NCI-H748 (cell line): Measurements from ENCODE around the gene RAB43.
"Not testable (repeated sequence)": the region's sequence is repeated elsewhere in the genome, so short reads cannot be mapped to it uniquely, and the experiment has no call there.

Source experiments
- DNase-seq: peaks from one replicate; lab custom pipeline; 2025; ENCODE audit not compliant: unreplicated experiment; lab: John Stamatoyannopoulos, UW

RAB43 gene

DNA sequence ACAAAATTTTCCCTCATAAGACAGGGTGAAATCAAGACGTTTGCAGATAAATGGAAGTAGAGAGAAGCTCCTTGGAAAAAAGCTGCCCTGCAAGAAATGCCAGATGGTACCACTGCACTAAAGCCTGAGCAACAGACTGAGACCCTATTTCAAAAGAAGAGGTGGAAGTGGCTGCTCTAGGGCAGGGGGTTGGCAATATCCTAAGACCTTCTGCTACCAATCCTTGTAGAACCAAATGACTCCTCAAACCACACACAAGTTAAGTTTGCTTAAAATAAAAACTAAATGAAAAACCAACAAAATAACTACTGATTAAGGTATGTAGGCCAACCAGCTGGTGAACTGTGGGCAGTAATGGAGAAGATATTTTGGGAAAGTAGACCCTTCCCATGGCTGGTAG lies 21.3 kb downstream of the RAB43 start:
- no peak for DNase-seq

DNA sequence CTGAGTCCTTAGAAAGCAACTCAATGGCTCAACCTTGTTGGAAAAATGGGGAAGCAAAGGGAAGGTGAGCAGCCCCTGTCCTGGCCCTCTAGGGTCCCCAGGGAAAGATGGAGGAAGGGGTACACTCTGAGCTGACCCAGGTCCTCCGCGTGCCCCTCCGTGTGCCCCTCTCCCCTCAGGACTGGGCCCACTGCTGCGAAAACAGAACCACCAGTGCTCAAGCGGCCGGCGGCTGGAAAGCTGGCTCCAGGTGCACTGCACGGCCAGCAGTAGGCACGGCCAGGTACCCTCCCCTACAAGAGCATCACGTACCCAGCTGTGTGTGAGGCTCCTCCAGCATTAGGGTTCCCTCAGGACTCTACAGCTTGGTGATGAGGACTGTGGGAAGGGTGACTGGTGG lies 26.3 kb downstream of the RAB43 start:
- no peak for DNase-seq

- DNase-seq, result not testable (repeated sequence)
These were observed 33.3 kb downstream of the RAB43 start for GRCh38 chr3:129088312-129088711.

- peak; percentile 7 for DNase-seq
These were observed 33.7 kb downstream of the RAB43 start for GRCh38 chr3:129087904-129088303.

DNA sequence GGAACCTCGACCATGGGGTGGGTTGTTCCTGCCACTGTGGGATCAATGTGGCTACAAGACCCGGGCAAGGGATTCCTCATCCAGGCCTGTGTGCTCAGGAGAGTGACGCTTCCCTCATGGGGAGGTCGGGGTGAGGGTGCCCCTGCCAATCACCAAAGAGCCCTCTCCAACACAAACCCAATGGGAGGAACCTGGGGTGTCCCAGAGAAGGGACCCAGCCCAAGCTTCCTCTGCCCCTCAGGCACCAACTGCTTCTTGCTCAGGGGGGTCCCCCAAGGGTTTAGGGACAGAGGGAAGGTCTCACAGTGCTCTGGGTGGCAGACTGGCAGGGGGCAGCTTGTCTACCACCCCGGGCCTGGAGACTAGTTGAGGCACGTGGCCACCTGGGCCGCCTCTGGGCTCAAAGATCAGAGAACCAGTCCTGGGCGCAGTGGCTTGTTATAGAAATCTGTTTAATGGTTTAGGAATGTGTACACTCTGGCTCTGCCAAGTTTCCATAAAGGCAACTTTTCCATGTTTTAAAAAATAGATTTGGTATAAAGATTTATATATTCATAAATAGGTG lies 34.4 kb downstream of the RAB43 start:
- no peak for DNase-seq

DNA sequence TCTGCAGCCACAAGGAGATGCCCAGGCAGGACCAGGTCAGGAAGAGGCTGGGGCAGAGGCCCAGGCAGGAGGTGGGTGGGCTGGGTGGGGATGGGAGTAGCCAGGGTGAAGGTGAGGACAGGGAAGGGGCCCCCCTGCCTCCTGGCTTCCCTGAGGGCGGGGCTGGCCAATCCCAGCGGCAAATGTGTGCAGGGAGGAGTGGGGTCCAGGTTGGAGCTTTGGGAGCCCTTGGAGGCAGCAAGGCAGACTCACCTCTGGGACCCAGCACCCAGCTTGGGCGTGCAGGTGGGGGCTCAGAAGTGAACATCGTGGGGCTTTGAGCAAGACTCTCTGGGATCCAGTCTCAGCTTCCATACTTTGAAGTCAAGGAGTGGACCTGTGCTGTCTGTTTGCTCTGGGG lies 35.8 kb downstream of the RAB43 start:
- DNase-seq, result no peak

DNA sequence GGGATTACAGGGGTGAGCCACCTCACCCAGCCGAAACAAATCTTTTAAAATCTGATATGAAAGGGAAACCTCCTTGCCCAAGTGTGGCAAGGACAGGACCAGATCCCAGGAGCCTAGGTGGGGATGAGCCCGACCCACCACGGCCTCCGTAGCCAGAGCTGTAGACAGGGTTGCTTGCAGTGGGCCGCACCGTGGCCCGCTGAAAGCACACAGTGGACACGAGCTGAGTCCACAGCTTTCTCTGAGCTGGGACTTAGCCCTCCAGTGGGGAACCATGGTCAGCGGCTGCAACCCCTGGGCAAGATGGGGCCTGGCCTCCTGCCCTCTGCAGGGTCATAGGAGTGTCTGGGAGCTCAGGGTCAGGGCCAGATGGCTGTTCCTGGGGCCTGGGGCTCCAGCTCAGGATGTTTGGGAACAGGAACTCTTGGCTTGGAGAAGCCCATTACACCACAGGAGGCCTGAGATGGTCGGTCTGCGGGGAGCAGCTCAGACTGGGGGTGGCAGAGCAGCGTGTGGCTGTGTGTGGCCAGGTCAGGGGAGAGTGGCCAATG lies 36.4 kb downstream of the RAB43 start:
- DNase-seq, result no peak

DNA sequence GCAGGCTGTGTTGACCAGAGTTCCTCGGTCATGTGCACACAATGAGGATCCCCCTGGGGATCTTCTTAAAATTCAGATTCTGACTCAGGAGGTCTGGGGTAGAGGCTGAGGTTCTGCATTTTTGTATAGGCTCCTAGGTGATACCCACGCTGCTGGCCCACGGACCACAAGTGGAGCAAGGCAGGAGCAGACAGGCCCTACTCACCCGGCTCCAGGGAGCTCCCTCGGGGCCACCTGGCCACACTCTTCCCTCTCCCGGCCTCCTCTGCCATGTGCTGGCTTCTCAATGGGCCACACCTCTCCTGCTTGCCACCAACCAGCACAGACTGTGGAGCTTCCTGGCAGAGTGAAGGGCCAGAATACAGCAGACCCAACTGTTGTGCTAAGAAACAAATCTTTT lies 37.1 kb downstream of the RAB43 start:
- no peak for DNase-seq

GRCh38 chr3:129082026-129082425 lies 39.6 kb downstream of the RAB43 start:
- DNase-seq, result no peak

DNA sequence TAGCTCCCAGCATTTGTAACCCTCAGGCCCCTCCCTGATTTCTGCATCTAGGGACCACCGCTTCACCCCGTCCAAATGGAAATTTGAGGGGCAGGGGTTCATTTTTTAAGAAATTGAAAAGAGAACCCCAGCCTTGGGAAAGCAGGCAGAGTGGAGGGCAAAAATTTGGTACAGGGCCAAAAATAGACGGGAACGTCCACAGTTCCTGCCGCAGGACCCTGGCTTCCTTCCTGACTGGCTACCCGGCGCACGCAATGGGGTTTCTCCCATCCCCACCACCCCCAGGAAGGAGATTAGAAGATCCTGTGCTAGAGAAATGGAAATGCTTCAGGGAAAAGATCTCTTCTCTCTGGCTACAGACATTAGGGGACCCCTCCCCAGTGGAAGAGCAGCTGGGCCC lies 40.1 kb downstream of the RAB43 start:
- DNase-seq, result no peak

DNA sequence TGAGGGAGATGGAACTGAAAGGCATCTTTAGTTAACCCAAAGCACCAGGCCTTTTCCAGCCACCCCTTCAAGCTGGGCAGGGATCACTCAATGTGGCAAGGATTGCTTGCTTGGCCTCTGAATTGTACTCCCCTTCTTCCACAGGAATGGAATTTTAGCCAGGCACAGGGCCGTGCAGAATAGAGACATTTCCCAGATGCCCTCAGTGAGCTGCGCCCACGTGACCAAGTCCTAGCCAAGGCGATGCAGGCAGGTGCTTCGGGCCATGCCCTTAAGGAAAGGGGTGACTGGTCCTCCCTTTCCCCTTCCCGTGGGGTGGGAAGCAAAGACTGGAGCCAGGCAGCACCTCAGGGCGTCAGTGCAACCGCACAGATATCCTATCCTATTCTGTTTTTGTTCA lies 43.1 kb downstream of the RAB43 start:
- DNase-seq, result no peak

DNA sequence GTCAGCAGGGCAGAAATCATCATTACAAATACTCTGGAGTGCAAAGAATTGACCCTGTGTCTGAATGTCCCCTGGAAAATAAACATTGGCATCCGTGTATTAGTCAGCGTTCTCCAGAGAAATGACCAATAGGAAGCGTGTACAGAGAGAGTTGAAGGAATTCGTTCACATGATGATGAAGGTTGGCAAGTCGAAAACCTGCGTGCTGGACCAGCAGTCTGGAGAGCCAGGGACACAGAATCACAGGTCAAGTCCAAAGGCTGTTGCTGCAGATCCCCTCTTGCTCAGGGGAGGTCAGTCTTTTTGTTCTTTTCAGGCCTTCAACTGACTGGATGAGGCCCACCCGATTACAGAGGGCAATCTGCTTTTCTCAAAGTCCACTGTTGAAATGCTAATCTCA lies 44.4 kb downstream of the RAB43 start:
- no peak for DNase-seq

GRCh38 chr3:129070086-129070885 lies 51.3 kb downstream of the RAB43 start:
- no peak for DNase-seq

DNA sequence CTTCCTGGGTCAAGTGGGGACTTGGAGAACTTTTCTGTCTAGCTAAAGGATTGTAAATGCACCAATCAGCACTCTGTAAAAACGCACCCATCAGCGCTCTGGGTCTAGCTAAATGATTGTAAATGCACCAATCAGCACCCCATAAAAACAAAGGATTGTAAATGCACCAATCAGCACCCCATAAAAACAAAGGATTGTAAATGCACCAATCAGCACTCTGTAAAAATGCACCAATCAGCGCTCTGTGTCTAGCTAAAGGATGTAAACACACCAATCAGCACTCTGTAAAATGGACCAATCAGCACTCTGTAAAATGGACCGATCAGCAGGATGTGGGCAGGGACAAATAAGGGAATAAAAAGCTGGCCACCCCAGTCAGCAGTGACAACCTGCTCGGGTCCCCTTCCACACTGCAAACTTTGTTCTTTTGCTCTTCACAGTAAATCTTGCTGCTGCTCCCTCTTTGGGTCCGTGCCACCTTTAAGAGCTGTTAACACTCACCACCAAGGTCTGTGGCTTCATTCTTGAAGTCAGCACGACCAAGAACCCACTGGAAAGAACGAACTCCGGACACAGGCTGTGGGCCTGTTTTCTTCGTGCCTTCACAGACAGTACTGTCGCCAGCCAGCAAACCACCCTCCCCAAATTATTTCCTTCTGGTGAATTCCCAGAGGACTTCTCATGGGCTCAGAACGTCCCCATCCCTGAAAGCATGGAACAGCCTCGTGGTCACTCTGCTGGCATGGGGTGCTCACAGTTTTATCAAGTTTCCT lies 52.1 kb downstream of the RAB43 start:
- not testable (repeated sequence) for DNase-seq

DNA sequence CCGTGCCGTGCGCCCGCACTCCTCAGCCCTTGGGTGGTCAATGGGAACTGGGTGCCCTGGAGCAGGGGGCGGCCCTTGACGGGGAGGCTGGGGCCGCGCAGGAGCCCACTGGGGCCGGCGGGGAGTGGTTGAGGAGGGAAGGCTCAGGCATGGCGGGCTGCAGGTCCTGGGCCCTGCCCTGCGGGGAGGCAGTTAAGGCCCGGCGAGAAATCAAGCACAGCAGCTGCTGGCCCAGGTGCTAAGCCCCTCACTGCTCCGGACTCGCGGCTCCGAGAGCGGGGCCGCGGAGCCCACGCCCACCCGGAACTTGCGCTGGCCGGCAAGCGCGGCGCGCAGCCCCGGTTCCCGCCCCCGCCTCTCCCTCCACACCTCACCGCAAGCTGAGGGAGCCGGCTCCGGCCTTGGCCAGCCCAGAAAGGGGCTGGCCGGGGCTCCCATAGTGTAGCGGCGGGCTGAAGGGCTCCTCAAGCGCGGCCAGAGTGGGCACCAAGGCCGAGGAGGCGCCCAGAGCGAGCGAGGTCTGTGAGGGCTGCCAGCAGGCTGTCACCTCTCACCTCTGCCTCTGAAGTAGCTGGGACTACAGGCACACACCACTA lies 53.2 kb downstream of the RAB43 start:
- peak; percentile 29 for DNase-seq

- not testable (repeated sequence) for DNase-seq
These were observed 53.9 kb downstream of the RAB43 start for GRCh38 chr3:129067719-129068118.

- no peak for DNase-seq
These were observed 55.9 kb downstream of the RAB43 start for GRCh38 chr3:129065720-129066073.

- DNase-seq, result no peak
These were observed 56.4 kb downstream of the RAB43 start for GRCh38 chr3:129065016-129065719.

DNA sequence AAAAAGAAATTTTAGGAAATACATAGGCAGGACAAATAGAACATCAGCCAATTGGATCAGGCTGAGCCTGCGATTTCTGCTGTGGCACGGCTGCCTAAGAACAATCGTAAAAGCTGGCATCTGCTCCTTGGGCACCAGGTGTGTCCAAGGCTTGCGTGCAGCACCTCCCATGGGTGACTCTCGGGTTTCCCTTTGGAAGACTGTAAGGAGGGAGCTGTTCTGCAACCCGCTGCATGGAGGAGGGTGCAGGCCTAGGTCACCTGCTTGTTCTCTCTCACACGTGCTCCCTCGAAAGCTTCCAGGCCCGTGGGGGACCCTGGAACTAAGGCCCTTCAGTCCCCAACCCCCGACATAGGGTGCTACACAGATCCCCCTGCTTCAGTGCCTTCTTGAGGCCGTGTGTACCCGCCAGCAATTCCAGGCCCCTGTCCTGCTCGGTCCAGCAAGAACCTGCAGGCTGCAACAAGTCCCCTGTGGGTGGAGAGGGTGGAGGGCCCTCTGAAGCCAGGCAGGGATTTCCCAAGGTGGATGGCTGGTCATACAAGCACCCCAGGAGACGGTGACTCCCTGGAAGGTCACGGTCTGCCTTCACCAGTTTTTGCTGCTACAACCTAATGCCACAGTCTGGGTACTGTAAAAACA lies 57.6 kb downstream of the RAB43 start:
- no peak for DNase-seq

- no peak for DNase-seq
These were observed 58.4 kb downstream of the RAB43 start for GRCh38 chr3:129063091-129063640.
